Measurements from ENCODE around the gene FOXP1. TPM values are rescaled to one million over a fixed set of nuclear protein-coding genes. Genes with fewer than 3 reads are reported as not detected.
A peak's percentile ranks its signal among the peaks of the same experiment; 100 is the strongest.

The FOXP1 gene
- total RNA-seq, 2 donors from 2014 or later = 119 to 199 TPM

DNA sequence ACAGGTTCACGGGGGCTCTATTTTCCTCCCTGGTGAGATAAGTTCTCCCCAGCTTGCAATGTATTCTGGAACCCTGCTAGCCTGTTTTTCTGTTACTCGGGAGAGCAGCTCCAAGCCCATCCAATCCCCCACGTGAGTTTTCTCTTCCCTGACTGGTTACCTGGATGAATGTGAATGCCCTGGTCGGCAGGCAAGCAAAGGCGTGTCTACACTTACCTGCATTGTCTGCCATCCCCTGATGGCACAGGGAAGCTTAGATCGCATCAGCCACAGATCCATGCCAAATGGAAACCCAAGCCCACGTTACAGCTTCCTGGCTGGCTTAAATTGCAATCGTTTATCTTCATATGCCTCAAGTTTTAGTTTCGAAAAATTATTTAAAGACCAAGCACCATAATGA, 149.9 kb downstream of the FOXP1 start:
- DNase-seq (ENCODE audit: low spot score in 2 of 2) = no peak
- peak overlapping the region in 1 of 2 donors; percentile 93 for H3K27ac Mint-ChIP-seq
- ATAC-seq = no peak
- H3K36me3 Mint-ChIP-seq = peaks cover 4 to 6% of the 10 kb centered on the region in 2 donors
- H3K9me3 Mint-ChIP-seq = no peaks in the 10 kb centered on the region

DNA sequence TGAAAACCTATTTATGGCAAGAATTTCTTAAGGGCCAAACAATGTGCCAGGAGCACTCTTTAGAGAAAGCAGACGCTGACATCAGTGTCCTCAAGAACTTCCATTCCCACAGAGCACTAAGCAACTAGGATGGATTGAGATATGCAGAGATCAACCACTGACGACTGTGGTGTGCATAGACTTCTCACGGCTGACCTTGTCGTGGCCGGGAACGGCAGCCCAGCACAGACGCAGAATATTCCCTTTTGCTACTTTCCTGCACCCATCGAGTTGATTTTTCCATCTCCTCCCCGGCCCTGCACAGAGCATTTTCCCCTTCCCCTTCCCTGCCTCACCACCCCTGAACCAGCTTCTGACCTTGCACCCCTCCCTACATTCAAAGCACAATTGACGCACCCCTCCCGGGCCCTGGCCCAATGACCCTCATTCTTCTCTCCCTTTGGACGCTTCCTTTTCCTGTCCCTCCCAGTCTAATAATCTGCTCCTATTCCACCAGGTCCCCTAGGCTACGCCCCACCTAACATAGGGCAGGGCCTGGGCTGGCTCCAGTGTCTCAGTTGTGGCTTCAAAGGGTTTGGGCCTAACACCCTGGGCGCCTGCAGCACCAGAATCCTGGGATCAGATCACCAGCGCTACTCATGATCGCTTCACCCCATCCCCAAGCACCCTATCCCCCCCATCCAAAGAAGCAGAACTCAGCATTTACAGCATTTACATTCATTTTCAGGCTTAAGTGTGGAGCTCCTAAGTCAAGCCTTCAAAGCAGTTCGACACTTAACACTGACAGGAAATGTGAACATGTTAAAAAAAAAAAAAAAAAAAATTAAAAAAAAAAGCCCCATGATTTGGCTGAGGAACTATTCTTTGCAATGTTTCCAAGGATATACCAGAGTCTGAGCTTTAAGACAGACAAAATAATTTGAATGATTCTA, 151.2 kb downstream of the FOXP1 start:
- peaks cover 6 to 12% of the 10 kb centered on the region in 2 donors for H3K36me3 Mint-ChIP-seq
- DNase-seq (ENCODE audit: low spot score in 2 of 2) = no peak
- no peaks in the 10 kb centered on the region for H3K9me3 Mint-ChIP-seq
- peak overlapping the region; percentile 93 to 98 for H3K27ac Mint-ChIP-seq
- peak; percentile 28 to 43 for ATAC-seq

DNA sequence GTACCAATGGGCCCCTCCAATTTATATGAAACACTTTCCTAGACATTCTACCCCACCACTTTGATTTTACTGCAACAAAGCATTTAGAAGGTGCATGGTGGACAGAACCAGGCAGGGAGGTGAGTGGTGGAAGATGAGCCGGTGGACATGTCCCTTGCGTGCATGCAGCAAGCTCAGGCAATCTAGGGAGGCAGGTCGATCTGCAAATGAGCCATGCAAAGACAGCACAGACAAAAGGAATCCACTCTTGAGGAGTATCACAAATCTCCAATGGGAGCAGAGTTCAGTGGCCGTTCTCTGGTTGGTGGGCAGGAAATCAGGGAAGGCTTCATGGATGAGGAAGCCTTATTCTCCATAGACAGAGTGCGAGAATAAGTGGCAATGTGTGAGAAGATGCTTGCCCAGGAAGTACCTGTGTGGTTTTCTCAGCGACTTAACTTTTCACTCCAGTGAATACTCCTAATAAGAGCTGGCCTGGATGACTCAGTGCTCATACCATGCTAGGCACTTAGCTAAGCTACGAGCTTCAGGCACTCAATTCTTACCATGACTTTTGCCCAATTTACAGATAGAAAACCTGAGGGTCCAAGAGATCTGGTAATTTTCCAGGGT, 152.5 kb downstream of the FOXP1 start:
- ATAC-seq (peak; percentile 52 to 69), DNase-seq (ENCODE audit: low spot score in 2 of 2) (no peak)
- Mint-ChIP-seq H3K36me3 (peaks cover 6 to 19% of the 10 kb centered on the region in 2 donors), H3K27ac (peak overlapping the region in 1 of 2 donors; percentile 93), H3K9me3 (no peaks in the 10 kb centered on the region)

DNA sequence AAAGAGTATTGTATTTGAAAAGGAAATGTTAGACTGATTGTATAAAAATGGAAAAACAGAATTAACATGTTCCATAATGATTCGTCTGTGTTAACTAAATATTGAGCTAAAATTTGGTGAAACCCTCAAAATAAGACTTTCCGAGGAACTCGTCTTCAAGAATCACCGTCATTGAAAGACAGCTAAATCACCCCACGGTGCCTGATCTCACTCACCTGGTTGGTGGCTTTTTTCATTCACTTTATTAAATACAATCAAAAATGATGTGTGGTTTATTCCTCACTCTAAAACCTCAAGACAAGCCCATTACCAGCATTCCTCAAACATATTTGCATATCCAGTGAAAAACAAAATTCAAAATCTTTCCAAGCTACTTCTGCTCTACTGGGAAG, 153.9 kb downstream of the FOXP1 start:
- ATAC-seq (no peak), DNase-seq (ENCODE audit: low spot score in 2 of 2) (no peak)
- peaks cover 2 to 28% of the 10 kb centered on the region in 2 donors for H3K36me3 Mint-ChIP-seq
- H3K27ac Mint-ChIP-seq = peak overlapping the region; percentile 93 to 95
- peaks cover 3 to 4% of the 10 kb centered on the region in 2 donors for H3K9me3 Mint-ChIP-seq

DNA sequence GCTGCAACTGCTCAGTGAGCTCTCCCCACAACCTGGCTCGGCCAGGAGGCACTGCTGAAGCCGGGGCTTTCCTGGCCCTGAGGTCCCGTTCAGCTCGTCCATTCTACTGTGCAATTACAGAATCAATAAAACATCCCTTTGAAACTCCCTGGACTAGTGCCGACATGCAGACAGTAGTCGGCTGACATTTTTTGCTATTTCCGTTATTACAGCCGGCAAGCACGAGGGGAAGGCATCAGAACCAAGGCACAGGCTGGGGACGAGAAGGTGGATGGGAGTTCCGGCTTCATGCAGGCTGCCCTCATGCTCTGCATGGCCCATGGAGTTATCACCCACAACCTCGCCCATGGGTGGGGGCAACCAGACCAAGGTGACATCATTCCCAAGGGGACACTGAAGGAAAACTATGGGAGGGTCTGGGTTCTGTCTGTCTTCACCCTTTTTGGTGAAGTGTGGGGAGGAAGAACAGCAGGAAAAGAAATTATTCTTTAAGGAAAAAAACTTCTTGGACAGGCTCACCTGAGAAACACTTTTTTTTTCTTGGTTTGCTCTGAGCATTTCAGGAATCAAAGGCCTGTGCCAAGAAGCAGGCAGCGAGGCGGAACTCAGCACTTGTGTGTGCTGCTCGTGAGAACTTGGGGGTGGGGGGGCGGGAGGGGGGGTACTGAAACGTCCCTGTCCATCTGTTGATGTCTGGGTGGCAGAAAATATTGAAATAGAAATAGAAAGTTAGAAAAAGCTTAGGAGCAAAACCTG, 154.5 kb downstream of the FOXP1 start:
- H3K27ac Mint-ChIP-seq = peak overlapping the region; percentile 93 to 95
- ATAC-seq = peak in 1 of 2 donors; percentile 23
- DNase-seq (ENCODE audit: low spot score in 2 of 2) = no peak
- peaks cover 3 to 4% of the 10 kb centered on the region in 2 donors for H3K9me3 Mint-ChIP-seq
- peaks cover 7 to 28% of the 10 kb centered on the region in 2 donors for H3K36me3 Mint-ChIP-seq

DNA sequence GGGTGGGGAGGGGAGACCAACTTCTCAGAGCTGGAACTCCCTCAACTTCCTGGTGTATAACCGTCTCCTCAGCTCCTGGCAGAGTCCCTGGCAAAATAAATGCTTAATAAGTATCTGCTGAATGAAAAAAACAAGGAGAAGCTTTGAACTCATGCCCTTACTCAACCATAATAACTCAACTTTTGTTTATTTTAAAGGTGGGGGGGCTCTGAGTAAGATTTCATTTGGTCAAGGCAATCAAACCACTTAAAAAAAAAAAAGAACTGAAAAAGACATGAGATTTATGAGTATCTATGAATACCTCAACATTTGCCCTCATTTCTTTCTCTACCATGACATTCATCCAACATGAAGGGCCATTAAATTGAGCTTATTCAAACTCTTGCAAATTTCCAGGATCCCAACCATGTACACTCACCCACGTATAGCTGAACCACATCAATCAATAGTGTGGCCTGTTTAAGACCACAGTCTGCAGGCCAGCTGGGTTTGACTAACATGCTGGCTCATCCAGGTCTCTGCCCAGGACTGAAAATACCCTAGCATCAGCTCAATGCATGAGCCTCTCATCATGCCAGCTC, 157.9 kb downstream of the FOXP1 start:
- peaks cover 11 to 23% of the 10 kb centered on the region in 2 donors for H3K36me3 Mint-ChIP-seq
- peaks cover 3 to 4% of the 10 kb centered on the region in 2 donors for H3K9me3 Mint-ChIP-seq
- ATAC-seq = peak in 1 of 2 donors; percentile 73
- DNase-seq (ENCODE audit: low spot score in 2 of 2) = peak in 1 of 2 donors; percentile 79
- H3K27ac Mint-ChIP-seq = peak overlapping the region; percentile 62 to 93

DNA sequence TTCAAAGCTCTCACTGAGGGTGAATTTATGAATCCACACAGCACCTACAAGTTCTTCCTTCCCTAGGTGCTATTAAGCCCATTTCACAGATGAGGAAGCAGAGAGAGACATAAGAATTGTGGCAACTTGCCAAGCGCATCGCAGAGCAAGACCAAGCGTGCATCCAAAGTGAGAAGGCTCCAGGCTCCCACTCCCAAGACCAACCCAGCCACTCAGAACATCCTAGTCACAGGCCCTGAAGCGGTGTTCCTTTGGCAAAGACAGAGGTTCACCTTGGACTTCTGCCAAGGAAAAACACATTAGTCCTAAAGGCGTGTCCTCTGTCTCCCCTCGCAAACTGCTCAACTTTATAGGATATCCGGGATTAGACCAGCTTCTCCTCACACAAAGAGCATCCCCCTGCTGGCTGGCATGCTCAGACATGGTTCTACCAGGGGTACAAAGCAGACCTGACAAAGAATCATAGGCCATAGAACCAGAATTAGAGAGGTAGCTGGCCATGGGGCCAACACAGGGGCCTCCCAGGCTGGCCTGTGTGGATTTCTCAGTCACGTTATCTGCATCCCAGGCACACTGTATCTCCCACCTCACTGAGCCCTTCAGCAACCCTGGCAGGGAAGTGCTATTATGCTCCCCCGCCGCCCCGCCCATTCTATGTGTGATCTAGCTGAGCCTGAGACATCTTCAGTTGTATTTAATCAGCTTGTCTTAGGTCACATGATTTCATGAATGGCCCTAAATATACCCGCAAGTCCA, 160.2 kb downstream of the FOXP1 start:
- Mint-ChIP-seq H3K9me3 (peaks cover 3 to 4% of the 10 kb centered on the region in 2 donors), H3K27ac (peak overlapping the region; percentile 89 to 98), H3K36me3 (peaks cover 11 to 23% of the 10 kb centered on the region in 2 donors)
- no peak for DNase-seq (ENCODE audit: low spot score in 2 of 2)
- ATAC-seq = no peak

DNA sequence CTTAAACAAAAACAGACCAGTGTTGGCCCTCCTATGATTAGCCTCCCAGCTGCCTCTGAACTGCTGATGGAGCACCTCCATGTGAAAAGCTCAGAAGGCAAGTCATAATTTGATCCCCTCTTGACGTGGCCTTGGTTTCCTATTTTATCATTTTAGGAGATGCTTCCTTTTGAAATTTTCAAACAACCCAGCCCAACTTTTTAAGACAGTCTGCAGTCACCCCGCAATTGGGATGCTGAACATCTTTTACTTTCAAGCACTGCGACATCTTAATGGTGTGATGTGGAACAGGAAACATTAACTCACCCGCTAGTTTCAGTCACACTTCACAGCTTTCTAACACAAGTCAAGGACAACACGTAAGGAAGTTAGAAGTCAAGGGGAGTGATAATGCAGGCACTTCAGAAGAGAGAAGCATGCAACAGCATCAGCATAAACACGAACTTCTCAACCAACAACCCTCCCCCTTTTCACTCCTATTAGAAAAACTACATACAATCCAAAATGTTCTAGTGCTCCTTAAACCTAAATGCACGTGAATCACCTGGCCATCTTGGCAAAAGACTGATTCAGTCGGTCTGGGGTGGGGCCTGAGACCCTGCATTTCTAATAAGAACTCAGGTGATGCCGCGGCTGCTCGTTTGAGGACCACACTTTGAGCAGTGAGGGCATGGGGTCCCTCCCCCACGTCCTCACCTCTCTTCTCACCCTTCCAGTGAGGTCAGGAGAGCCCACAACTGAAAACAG, 161.5 kb downstream of the FOXP1 start:
- Mint-ChIP-seq H3K9me3 (peaks cover 3 to 4% of the 10 kb centered on the region in 2 donors), H3K36me3 (peaks cover 11 to 15% of the 10 kb centered on the region in 2 donors), H3K27ac (peak overlapping the region; percentile 89 to 98)
- peak; percentile 79 to 88 for ATAC-seq
- DNase-seq (ENCODE audit: low spot score in 2 of 2) = peak in 1 of 2 donors; percentile 54

DNA sequence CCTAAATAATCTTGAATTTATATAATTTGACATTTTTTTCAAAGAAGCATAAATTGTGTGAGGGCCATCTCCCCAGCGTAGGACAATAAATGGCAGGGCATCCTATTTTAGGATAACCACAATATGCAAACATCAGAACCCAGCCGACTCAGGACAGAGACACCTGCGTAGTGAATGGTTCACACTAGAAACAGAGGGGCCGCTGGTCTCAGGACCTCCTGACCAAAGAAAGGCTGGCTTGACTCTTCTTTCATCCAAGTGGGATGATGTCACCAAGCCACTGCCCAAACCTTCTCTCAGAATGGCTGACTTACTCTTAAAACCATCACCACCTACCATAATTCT, 162.1 kb downstream of the FOXP1 start:
- H3K27ac Mint-ChIP-seq = peak overlapping the region; percentile 89 to 98
- ATAC-seq (no peak), DNase-seq (ENCODE audit: low spot score in 2 of 2) (no peak)
- peaks cover 11 to 13% of the 10 kb centered on the region in 2 donors for H3K36me3 Mint-ChIP-seq
- peaks cover 3 to 4% of the 10 kb centered on the region in 2 donors for H3K9me3 Mint-ChIP-seq

DNA sequence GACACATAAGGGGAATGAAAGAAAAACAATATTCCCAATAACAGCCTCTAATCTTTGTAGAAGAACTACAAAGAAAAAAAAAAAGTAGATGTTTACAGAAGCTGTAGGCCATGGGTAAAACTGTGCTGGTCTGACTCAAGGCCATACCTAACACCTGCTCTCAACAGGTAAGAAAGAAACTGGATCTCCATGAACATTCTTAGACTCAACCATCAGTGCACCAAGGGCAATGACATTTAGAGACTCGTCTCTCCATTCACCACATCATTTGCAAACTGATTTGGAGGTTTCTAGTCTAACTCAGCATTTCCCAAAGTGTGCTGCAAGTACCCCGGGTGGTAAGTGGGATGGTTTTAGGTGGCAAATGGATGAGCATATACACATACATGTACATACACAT, 164.2 kb downstream of the FOXP1 start:
- DNase-seq (ENCODE audit: low spot score in 2 of 2) (no peak), ATAC-seq (peak; percentile 28 to 55)
- peak overlapping the region in 1 of 2 donors; percentile 16 for H3K27ac Mint-ChIP-seq
- H3K36me3 Mint-ChIP-seq = peaks cover 0 to 7% of the 10 kb centered on the region in 2 donors
- no peaks in the 10 kb centered on the region for H3K9me3 Mint-ChIP-seq

DNA sequence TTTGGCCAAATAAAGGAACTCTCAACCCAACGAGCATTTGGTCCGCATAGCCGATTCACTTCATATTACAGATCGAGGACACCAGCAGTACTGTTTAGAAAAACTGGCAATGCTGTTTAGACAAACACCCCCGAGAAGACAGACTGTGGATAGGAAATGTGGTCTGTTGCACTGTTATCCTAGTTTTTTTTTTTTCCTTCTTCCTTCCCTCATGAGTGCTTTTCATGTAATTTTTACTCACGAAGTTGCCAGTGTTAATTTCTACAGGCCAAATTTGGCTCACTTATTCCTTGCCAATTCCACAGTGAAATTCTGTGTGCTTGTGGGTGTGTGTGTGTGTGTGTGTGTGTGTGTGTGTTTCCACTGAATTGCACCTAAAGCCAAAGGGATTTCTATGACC, 165.7 kb downstream of the FOXP1 start:
- Mint-ChIP-seq H3K36me3 (no peaks in the 10 kb centered on the region), H3K9me3 (no peaks in the 10 kb centered on the region), H3K27ac (peak overlapping the region in 1 of 2 donors; percentile 89)
- DNase-seq (ENCODE audit: low spot score in 2 of 2) = no peak
- ATAC-seq = no peak

DNA sequence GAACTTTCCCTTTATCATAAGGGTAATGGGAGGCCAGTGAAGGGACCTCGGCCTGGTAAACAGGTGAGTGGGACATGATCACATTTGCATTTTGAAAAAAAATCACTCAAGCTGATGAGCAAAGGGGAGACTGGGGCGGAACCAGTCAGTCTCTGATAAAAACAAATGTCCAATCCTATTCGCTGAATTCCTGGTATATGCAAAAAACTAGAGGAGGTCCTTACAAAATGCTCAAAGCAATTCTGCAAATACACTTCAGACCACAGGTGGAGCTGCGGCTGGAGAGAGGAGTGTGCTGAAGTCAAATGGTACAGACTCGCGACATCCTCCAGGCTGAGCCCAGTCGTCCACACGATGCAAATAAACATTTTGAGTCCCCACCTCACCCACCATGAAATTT, 166.7 kb downstream of the FOXP1 start:
- ATAC-seq (peak; percentile 3 to 40), DNase-seq (ENCODE audit: low spot score in 2 of 2) (no peak)
- Mint-ChIP-seq H3K36me3 (no peaks in the 10 kb centered on the region), H3K9me3 (no peaks in the 10 kb centered on the region), H3K27ac (peak overlapping the region in 1 of 2 donors; percentile 89)

DNA sequence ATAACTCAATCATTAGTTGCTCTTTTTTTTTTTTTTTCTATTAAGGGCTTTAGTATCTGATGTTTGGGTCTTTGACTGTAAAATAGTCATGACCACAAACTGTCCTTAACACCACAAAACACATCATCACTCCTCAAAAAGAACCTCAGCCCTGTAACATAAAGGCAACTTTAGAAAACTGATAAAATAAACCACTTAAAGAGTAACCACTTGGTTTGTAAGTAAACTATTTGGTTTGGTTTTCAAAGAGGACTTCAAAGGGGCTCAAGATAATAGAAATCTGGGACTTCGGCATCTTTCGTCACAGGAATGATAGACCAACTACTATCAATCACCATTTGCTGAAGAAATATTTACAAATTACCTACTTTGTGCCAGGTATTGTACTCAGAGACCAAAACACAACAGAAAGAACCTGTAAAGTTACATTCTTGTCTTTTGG, 167.8 kb downstream of the FOXP1 start:
- ATAC-seq = peak in 1 of 2 donors; percentile 23
- no peak for DNase-seq (ENCODE audit: low spot score in 2 of 2)
- peak overlapping the region in 1 of 2 donors; percentile 89 for H3K27ac Mint-ChIP-seq

DNA sequence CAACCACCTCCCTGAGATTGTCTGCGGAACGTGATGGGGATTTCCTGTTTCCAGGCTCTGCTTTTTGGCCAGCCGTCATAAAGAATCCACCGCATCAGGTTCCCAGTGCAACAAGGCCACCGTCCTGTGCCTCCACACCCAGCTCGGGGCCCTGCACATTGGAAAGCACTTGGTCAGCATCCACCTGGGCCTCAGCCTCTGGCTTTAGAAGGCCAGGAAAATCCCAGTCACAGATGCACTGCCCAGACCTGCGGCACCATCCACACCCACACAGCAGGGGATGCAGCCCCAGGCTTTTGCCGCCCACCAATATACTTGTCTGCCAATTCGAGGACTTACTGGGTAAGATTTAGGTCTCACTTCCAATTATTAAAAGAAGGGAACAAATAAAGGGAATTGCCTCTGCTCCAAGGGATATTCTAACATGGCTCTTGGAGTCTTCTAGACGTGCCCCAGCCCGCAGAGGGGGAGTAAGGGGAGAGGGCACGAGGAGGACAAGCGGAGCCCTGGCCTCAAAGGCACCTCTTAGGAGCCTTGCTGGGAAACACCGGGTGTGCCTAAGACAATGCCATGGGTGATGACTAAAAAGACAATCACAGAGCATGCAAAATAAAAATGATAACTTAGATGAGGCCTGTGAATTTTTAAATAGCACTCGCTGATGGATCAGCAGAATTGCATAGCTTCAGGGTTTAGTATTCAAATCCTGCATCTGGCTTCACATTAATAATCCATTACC, 169.2 kb downstream of the FOXP1 start:
- ATAC-seq = no peak
- no peaks in the 10 kb centered on the region for H3K9me3 Mint-ChIP-seq
- peak overlapping the region in 1 of 2 donors; percentile 89 for H3K27ac Mint-ChIP-seq
- H3K36me3 Mint-ChIP-seq = no peaks in the 10 kb centered on the region
- DNase-seq (ENCODE audit: low spot score in 2 of 2) = no peak

More for the DNA sequence above, 167.8 kb downstream of the FOXP1 start:
- Mint-ChIP-seq H3K36me3 (no peaks in the 10 kb centered on the region), H3K9me3 (no peaks in the 10 kb centered on the region)

Data from activated naive CD4-positive, alpha-beta T cell treated with anti-CD3 and anti-CD28 coated beads, Interleukin-2, amount 50 U/mL, for 72 hours (primary cell).